HepG2 (cell line): ENCODE data around the gene DOHH. TPM values are rescaled to one million over a fixed set of nuclear protein-coding genes. Genes with fewer than 3 reads are reported as not detected.
"Not testable (repeated sequence)": the region's sequence is repeated elsewhere in the genome, so short reads cannot be mapped to it uniquely, and the experiment has no call there.

Experiments used
- ATAC-seq: fragments of 200-7000 bp; cut with Tn5 transposase; 3 replicates; pipeline ENCODE4 v1.9.1; 2020; ENCODE audit warnings: mild to moderate bottlenecking, moderate library complexity
- BruUV-seq: library from RNA; stranded (reverse); fragments of 400-500 nt; replicated peaks from 2 replicates; lab custom pipeline; 2021; lab: Mats Ljungman, UMichigan
- CTCF ChIA-PET: fragments of 300-600 bp; formaldehyde crosslinking; extraction: SDS; loops from one replicate; lab custom pipeline; 2021; ENCODE audit warnings: low total read pairs, inconsistent platforms, low intra/inter-chr PET ratio; lab: Yijun Ruan, JAX
- POLR2A ChIA-PET: fragments of 350-600 bp; sonication (Branson Sonifier 250); formaldehyde crosslinking; loops from one replicate; lab custom pipeline; 2020; ENCODE audit warnings: antibody characterized with exemption, inconsistent platforms; lab: Yijun Ruan, JAX
- DNase-seq: peaks from one replicate; pipeline ENCODE4 v3.0.0-alpha.2; 2015; ENCODE audit warnings: low spot score
- FAIRE-seq: peaks from 3 replicates; lab custom pipeline; 2011; peaks lifted over from hg19 to GRCh38; lab: Jason Lieb, UNC
- H2AFZ ChIP-seq: one replicate; pipeline ENCODE4 v1.6.1; 2011; ENCODE audit warnings: low read length, inconsistent platforms
- H3K27ac ChIP-seq: fragments of 300-600 bp; 3 replicates; pipeline ENCODE4 v1.8.0; 2011; ENCODE audit warnings: mixed run types, mild to moderate bottlenecking, mixed read lengths, low read length, inconsistent platforms; ENCODE audit not compliant: insufficient read depth; ENCODE audit errors: extremely low read length
- H3K27me3 ChIP-seq, 2 experiments: fragments of 200-600 bp in 1 of 2; 2 replicates in 1 of 2; 3 replicates in 1 of 2; pipeline versions ENCODE4 v1.6.0 to v1.8.0; 2011; ENCODE audit warnings: low read length in 2 of 2, mild to moderate bottlenecking in 2 of 2, moderate library complexity in 2 of 2, inconsistent platforms in 1 of 2; ENCODE audit not compliant: insufficient read depth in 2 of 2, control insufficient read depth in 1 of 2
- H3K36me3 ChIP-seq, 2 experiments: fragments of 200-600 bp in 1 of 2; replicated peaks in 1 of 2; 2 replicates in 1 of 2; 3 replicates in 1 of 2; pipeline versions ENCODE4 v1.5.1 to v1.8.0; 2011; ENCODE audit warnings: low read length in 2 of 2, inconsistent platforms in 1 of 2; ENCODE audit not compliant: insufficient read depth in 2 of 2, control insufficient read depth in 1 of 2
- H3K4me1 ChIP-seq: 2 replicates; pipeline ENCODE4 v1.5.1; 2012; ENCODE audit warnings: low read length, inconsistent platforms; ENCODE audit not compliant: insufficient read depth
- H3K4me2 ChIP-seq: 2 replicates; pipeline ENCODE4 v1.6.0; 2011; ENCODE audit warnings: low read depth, low read length, inconsistent platforms
- H3K4me3 ChIP-seq, 3 experiments: fragments of 200-600 bp in 1 of 3; sonication (generic), shearing (Covaris generic) in 1 of 3; replicated peaks in 1 of 3; 2 replicates each; pipeline ENCODE4 v1.5.1; 2011 to 2016; ENCODE audit warnings: low read length in 3 of 3, inconsistent platforms in 2 of 3, low read depth in 2 of 3, mild to moderate bottlenecking in 2 of 3, control low read depth in 1 of 3, mixed read lengths in 1 of 3; ENCODE audit not compliant: insufficient read depth in 1 of 3
- H3K79me2 ChIP-seq: one replicate; pipeline ENCODE4 v1.6.1; 2011; ENCODE audit warnings: low read length, inconsistent platforms; ENCODE audit not compliant: insufficient read depth
- H3K9ac ChIP-seq: 2 replicates; pipeline ENCODE4 v1.6.0; 2011; ENCODE audit warnings: mild to moderate bottlenecking, low read depth, low read length, inconsistent platforms; ENCODE audit not compliant: insufficient read depth
- H3K9me3 ChIP-seq: 2 replicates; pipeline ENCODE4 v1.5.1; 2012; ENCODE audit warnings: mild to moderate bottlenecking, low read length
- H4K20me1 ChIP-seq: 2 replicates; pipeline ENCODE4 v1.6.0; 2011; ENCODE audit warnings: inconsistent platforms, mild to moderate bottlenecking, low read length, moderate library complexity; ENCODE audit not compliant: insufficient read depth
- AGO2 ChIP-seq: fragments of 200-400 bp; formaldehyde crosslinking; optimal IDR thresholded peaks from 2 replicates; pipeline ENCODE3; 2017; ENCODE audit warnings: mild to moderate bottlenecking, low read depth, low read length, moderate library complexity
- HMGA1 ChIP-seq: sonication (generic); formaldehyde crosslinking; conservative IDR thresholded peaks from 2 replicates; pipeline ENCODE4 v1.4.0; 2020; ENCODE audit warnings: missing genetic modification reagents
- ZNF44 ChIP-seq: sonication (generic); formaldehyde crosslinking; IDR thresholded peaks from 2 replicates; pipeline ENCODE4 v1.5.1; 2020; ENCODE audit warnings: mild to moderate bottlenecking, missing genetic modification reagents
- ZNF891 ChIP-seq: sonication (generic); formaldehyde crosslinking; IDR thresholded peaks from 2 replicates; pipeline ENCODE4 v1.5.0; 2020; ENCODE audit warnings: mild to moderate bottlenecking, missing genetic modification reagents
- WGBS: methylation state at CpG from one replicate; pipeline ENCODE4 v1.1.6; 2017; ENCODE audit warnings: low lambda C conversion rate; 5-methylcytosine and 5-hydroxymethylcytosine counted together
- in situ Hi-C: cut with HindIII; loops from 2 replicates; pipeline ENCODE4 v1.10.0; 2017; ENCODE audit warnings: low pct_unique_long_range_greater_than_20kb; ENCODE audit not compliant: extremely low pct_ligation_motif_present
- intact Hi-C: fragments of 100-400 bp; cut with micrococcal nuclease; formaldehyde crosslinking; loops from one replicate; pipeline ENCODE4 v1.10.0; 2022; ENCODE audit not compliant: unreplicated experiment
- polyA plus RNA-seq, 8 experiments: library from polyadenylated mRNA; depleted of rRNA in 3 of 8; stranded (reverse) in 7 of 8; unstranded in 1 of 8; fragments of >200 nt; fragmentation: Illumina TruSeq in 4 of 8; extraction: Trizol in 4 of 8; gene quantifications; 2 replicates each; pipeline versions ENCODE4 v1.2.1 to v1.2.3, GENCODE V29; 2011 to 2016; ENCODE audit warnings: low read depth in 4 of 8, missing spikeins in 1 of 8, mixed read lengths in 1 of 8; ENCODE audit not compliant: insufficient read depth in 1 of 8
- total RNA-seq, 5 experiments: library from RNA; depleted of rRNA; stranded (reverse); fragments of >200 nt; fragmentation: Illumina TruSeq; extraction: Trizol; gene quantifications; 2 replicates each; pipeline ENCODE4 v1.2.3, GENCODE V29; 2016; ENCODE audit warnings: low read depth in 1 of 5
- TF ChIP-seq, protein P1 (sequence below): sonication (generic); formaldehyde crosslinking; IDR thresholded peaks from 2 replicates; pipeline ENCODE4 v1.4.0; 2020; ENCODE audit warnings: missing genetic modification reagents

DOHH gene
- total and polyA plus RNA-seq, 2 of the 13 experiments (the other 11 are each of a cell fraction or from before 2014, with no cell fraction given), result 3.5 to 13.7 TPM

GRCh38 chr19:3453840-3454239 is 46.6 kb downstream of the DOHH start:
- Histone ChIP-seq H3K27ac (no peak overlapping the region), H3K9ac (no peak overlapping the region), H3K4me2 (no peak overlapping the region), H3K9me3 (no peaks in the 10 kb centered on the region), H3K4me3 (no peak overlapping the region), H3K36me3 (peaks cover 6 to 24% of the 10 kb centered on the region in 2 experiments; a peak in 4 of 5 replicates), H2AFZ (no peak overlapping the region)
- POLR2A ChIA-PET, result no interaction called here
- WGBS, result 95% methylated on average over 10 of the region's 25 CpGs
- ATAC-seq, result no peak
- no peak for DNase-seq
- no peak for TF ChIP-seq ZNF44 (CRISPR knock-in tag)
- TF ChIP-seq ZNF891 (CRISPR knock-in tag), result no peak
- no peak for TF ChIP-seq HMGA1 (CRISPR knock-in tag)
- TF ChIP-seq AGO2, result peak; percentile 41
- TF ChIP-seq, all 625 proteins: peak for 1
- BruUV-seq, result no TSS peak
- intact Hi-C loops, result no loop called here
- FAIRE-seq, result no peak
- CTCF ChIA-PET, result no interaction called here
- Histone ChIP-seq H3K27me3 (no peaks in the 10 kb centered on the region), H3K4me1 (peaks cover 16% of the 10 kb centered on the region), H4K20me1 (0 out of 2 replicates have a peak, but pooled peaks cover 2% of the 10 kb centered on the region), H3K79me2 (no peaks in the 10 kb centered on the region)
- in situ Hi-C loops, result no loop called here

GRCh38 chr19:3452942-3453214 is 47.6 kb downstream of the DOHH start:
- POLR2A ChIA-PET, result not testable (repeated sequence)

More at GRCh38 chr19:3452942-3453214, 47.6 kb downstream of the DOHH start:
- H3K79me2 ChIP-seq, H4K20me1 ChIP-seq, H3K4me2 ChIP-seq, H3K4me3 ChIP-seq, FAIRE-seq, H3K9ac ChIP-seq, DNase-seq, BruUV-seq, ATAC-seq, CTCF ChIA-PET, H3K27ac ChIP-seq, in situ Hi-C loops, H2AFZ ChIP-seq, intact Hi-C loops, H3K27me3 ChIP-seq, H3K9me3 ChIP-seq: not testable (repeated sequence)
- TF ChIP-seq, protein P1, sequence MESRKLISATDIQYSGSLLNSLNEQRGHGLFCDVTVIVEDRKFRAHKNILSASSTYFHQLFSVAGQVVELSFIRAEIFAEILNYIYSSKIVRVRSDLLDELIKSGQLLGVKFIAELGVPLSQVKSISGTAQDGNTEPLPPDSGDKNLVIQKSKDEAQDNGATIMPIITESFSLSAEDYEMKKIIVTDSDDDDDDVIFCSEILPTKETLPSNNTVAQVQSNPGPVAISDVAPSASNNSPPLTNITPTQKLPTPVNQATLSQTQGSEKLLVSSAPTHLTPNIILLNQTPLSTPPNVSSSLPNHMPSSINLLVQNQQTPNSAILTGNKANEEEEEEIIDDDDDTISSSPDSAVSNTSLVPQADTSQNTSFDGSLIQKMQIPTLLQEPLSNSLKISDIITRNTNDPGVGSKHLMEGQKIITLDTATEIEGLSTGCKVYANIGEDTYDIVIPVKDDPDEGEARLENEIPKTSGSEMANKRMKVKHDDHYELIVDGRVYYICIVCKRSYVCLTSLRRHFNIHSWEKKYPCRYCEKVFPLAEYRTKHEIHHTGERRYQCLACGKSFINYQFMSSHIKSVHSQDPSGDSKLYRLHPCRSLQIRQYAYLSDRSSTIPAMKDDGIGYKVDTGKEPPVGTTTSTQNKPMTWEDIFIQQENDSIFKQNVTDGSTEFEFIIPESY (CRISPR knock-in tag), result peak; percentile 78; the same call in 1 of the 2 replicates
- Histone ChIP-seq H3K36me3 (peaks cover 6 to 24% of the 10 kb centered on the region in 2 experiments; a peak in 4 of 5 replicates), H3K4me1 (peaks cover 16% of the 10 kb centered on the region)
- WGBS, result 98% methylated on average over 10 of the region's 10 CpGs
